Kidney (tissue), 14 donors: Measurements from ENCODE around the gene DBNL. TPM values are rescaled to one million over a fixed set of nuclear protein-coding genes. Genes with fewer than 3 reads are reported as not detected.

Experiments
- DNase-seq, 5 donors: peaks; one replicate each; pipeline ENCODE4 v3.0.0-alpha.2; 2013 to 2020
- FAIRE-seq: peaks from 2 replicates; lab custom pipeline; 2012; peaks lifted over from hg19 to GRCh38; lab: Jason Lieb, UNC
- H3K27ac ChIP-seq, 2 donors: one replicate each; pipeline ENCODE4 v1.7.0; 2013; ENCODE audit warnings: low read depth in 2 of 2, low read length in 2 of 2, inconsistent platforms in 1 of 2
- H3K27me3 ChIP-seq: one replicate; pipeline ENCODE4 v1.7.1; 2013; ENCODE audit warnings: low read length, inconsistent platforms; ENCODE audit not compliant: control insufficient read depth, insufficient read depth
- H3K36me3 ChIP-seq, 3 donors: one replicate each; pipeline versions ENCODE4 v1.7.0 to v1.7.1; 2013; ENCODE audit warnings: low read length in 3 of 3, control low read depth in 1 of 3, inconsistent platforms in 1 of 3; ENCODE audit not compliant: insufficient read depth in 3 of 3, control insufficient read depth in 2 of 3
- H3K4me1 ChIP-seq, 3 donors: one replicate each; pipeline versions ENCODE4 v1.7.0 to v1.7.1; 2013; ENCODE audit warnings: low read length in 3 of 3, inconsistent platforms in 1 of 3, low read depth in 1 of 3; ENCODE audit not compliant: control insufficient read depth in 2 of 3, insufficient read depth in 2 of 3
- H3K4me3 ChIP-seq, 3 donors: one replicate each; pipeline versions ENCODE4 v1.7.0 to v1.8.1; 2013; ENCODE audit warnings: low read length in 3 of 3, control low read depth in 1 of 3, inconsistent platforms in 1 of 3
- H3K9ac ChIP-seq, 3 donors: one replicate each; pipeline versions ENCODE4 v1.7.0 to v1.7.1; 2013; ENCODE audit warnings: low read length in 3 of 3, control low read depth in 1 of 3, inconsistent platforms in 1 of 3
- H3K9me3 ChIP-seq, 3 donors: one replicate each; pipeline versions ENCODE4 v1.7.0 to v1.7.1; 2013; ENCODE audit warnings: low read length in 3 of 3, control low read depth in 1 of 3, inconsistent platforms in 1 of 3; ENCODE audit not compliant: control insufficient read depth in 2 of 3, insufficient read depth in 1 of 3
- CTCF ChIP-seq: IDR thresholded peaks from 3 replicates; pipeline ENCODE4 v1.5.1; 2012; ENCODE audit warnings: mild to moderate bottlenecking, moderate library complexity, borderline replicate concordance; ENCODE audit not compliant: insufficient read depth; ENCODE audit errors: extremely low read depth
- intact Hi-C: fragments of 100-400 bp; cut with DNase I; formaldehyde crosslinking; loops from one replicate; pipeline ENCODE4 v1.11.1; 2022
- microRNA-seq: library from miRNA; unstranded; fragments of <30 nt; microRNA quantifications from one replicate; pipeline ENCODE4 v1.2.0, GENCODE V29; 2020
- polyA plus RNA-seq: library from polyadenylated mRNA; stranded (reverse); fragments of 350-450 nt; fragmentation: Illumina TruSeq; extraction: RNeasy Lipid Tissue Mini Kit (QIAGEN cat#74804); gene quantifications from one replicate; pipeline ENCODE4 v1.2.3, GENCODE V29; 2014; ENCODE audit warnings: low read depth, low replicate concordance; ENCODE audit not compliant: insufficient read depth
- total RNA-seq: library from RNA; stranded (reverse); fragmentation: NEBNext Ultra II Directional; extraction: Animal tissue kit (Norgen Biotek cat#: 25700); gene quantifications from one replicate; pipeline ENCODE4 v1.2.1, GENCODE V29; 2021
- donor health status: control.
- donor health status: control.
- donor health status: control.
- donor health status: control.
- donor health status: control.
- donor health status: DM: yes; HTN: yes; CAD: no.
- donor health status: Normal renal cell carcinoma (clear cell type).

DBNL gene
- total and polyA plus RNA-seq, 2 donors from 2014 or later = 85.9 to 103 TPM

DNA sequence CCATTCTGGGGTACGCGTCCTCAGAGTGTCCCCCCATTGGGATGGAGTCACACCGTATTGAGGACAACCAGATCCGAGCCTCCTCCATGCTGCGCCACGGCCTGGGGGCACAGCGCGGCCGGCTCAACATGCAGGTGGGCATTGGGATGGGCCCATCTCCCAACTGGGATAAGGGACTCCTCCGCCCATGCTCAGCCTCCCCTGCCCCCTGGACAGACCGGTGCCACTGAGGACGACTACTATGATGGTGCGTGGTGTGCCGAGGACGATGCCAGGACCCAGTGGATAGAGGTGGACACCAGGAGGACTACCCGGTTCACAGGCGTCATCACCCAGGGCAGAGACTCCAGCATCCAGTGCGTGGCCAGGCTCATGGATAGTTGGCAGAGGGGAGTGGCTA, 65.5 kb downstream of the DBNL start:
- no peak overlapping the region for H3K4me3 ChIP-seq
- FAIRE-seq = no peak
- no peaks in the 10 kb centered on the region for H3K4me1 ChIP-seq
- no peak overlapping the region for H3K27ac ChIP-seq
- no peak for TF ChIP-seq CTCF
- no peak overlapping the region for H3K9ac ChIP-seq
- H3K36me3 ChIP-seq = no peaks in the 10 kb centered on the region
- intact Hi-C loops = no loop called here
- no peaks in the 10 kb centered on the region for H3K9me3 ChIP-seq
- H3K27me3 ChIP-seq = no peaks in the 10 kb centered on the region
- peak in 1 of 5 donors; percentile 59 for DNase-seq

DNA sequence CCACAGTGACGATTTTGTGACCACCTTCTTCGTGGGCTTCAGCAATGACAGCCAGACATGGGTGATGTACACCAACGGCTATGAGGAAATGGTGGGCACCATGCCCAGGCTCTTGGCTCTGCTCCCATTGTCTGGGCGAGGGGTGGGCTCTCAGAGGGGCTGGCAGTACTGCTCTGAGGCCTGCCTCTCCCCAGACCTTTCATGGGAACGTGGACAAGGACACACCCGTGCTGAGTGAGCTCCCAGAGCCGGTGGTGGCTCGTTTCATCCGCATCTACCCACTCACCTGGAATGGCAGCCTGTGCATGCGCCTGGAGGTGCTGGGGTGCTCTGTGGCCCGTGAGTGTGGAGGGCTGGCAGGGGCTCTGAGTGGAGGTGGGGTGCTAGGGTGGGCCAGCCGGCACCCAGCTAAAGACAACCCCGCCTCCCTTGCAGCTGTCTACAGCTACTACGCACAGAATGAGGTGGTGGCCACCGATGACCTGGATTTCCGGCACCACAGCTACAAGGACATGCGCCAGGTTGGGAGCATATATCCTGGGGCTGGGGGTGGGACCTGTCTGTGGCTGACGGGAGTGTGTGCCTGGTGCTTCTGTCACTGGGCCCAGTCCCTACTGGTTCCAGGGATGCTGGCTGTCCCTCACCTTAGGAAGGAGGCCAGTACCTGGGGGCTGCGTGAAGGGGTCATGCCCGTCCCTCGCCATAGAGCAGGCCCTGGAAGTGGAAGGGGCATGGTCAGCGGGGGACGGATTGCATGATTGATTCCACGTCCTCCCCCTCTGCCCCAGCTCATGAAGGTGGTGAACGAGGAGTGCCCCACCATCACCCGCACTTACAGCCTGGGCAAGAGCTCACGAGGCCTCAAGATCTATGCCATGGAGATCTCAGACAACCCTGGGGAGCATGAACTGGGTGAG, 66.5 kb downstream of the DBNL start:
- Histone ChIP-seq H3K9ac (no peak overlapping the region), H3K27me3 (no peaks in the 10 kb centered on the region), H3K27ac (no peak overlapping the region), H3K4me1 (no peaks in the 10 kb centered on the region), H3K9me3 (no peaks in the 10 kb centered on the region), H3K36me3 (no peaks in the 10 kb centered on the region), H3K4me3 (no peak overlapping the region)
- DNase-seq (peak in 1 of 5 donors; percentile 63), FAIRE-seq (no peak)
- intact Hi-C loops = no loop called here
- TF ChIP-seq CTCF = no peak

Small RNAs within 50 kb of the gene (microRNA-seq; reads per million reads assigned to microRNA genes)
- gene MIR6837 (not detected), gene MIR6838 (not detected)

Other genes starting within 250 kb of the DBNL start
- 71.2 TPM for gene MRPS24, start 175.2 kb upstream of the DBNL start, total RNA-seq
- 276 TPM for gene MRPS24, start 175.2 kb upstream of the DBNL start, polyA plus RNA-seq
- 41.0 TPM for gene URGCP, start 138.1 kb upstream of the DBNL start, total RNA-seq
- 32.9 TPM for gene URGCP, start 138.1 kb upstream of the DBNL start, polyA plus RNA-seq
- 21.4 TPM for gene UBE2D4, start 118.3 kb upstream of the DBNL start, total RNA-seq
- gene UBE2D4, start 118.3 kb upstream of the DBNL start, polyA plus RNA-seq = 27.8 TPM
- not detected for gene SPDYE1, start 46.8 kb upstream of the DBNL start, total RNA-seq
- gene SPDYE1, start 46.8 kb upstream of the DBNL start, polyA plus RNA-seq = not detected
- 2.1 TPM for gene PGAM2, start 20.9 kb downstream of the DBNL start, total RNA-seq
- 37.7 TPM for gene PGAM2, start 20.9 kb downstream of the DBNL start, polyA plus RNA-seq
- 41.4 TPM for gene POLM, start 37.8 kb downstream of the DBNL start, total RNA-seq
- 16.3 TPM for gene POLM, start 37.8 kb downstream of the DBNL start, polyA plus RNA-seq
- 164 TPM for gene AEBP1, start 59.6 kb downstream of the DBNL start, total RNA-seq
- gene AEBP1, start 59.6 kb downstream of the DBNL start, polyA plus RNA-seq = 89.4 TPM
- gene POLD2, start 78.8 kb downstream of the DBNL start, total RNA-seq = 60.0 TPM
- gene POLD2, start 78.8 kb downstream of the DBNL start, polyA plus RNA-seq = 119 TPM
- gene MYL7, start 96.6 kb downstream of the DBNL start, total RNA-seq = not detected
- not detected for gene MYL7, start 96.6 kb downstream of the DBNL start, polyA plus RNA-seq
- 0.25 TPM for gene GCK, start 144.7 kb downstream of the DBNL start, total RNA-seq
- 1.0 TPM for gene GCK, start 144.7 kb downstream of the DBNL start, polyA plus RNA-seq
- 60.2 TPM for gene YKT6, start 156.3 kb downstream of the DBNL start, total RNA-seq
- 53.2 TPM for gene YKT6, start 156.3 kb downstream of the DBNL start, polyA plus RNA-seq